OCI-LY7 (cell line): Measurements from ENCODE around the gene ZNF185. TPM values are rescaled to one million over a fixed set of nuclear protein-coding genes. Genes with fewer than 3 reads are reported as not detected.

ENCODE experiments used
- BruUV-seq: library from RNA; stranded (reverse); fragments of 400-500 nt; replicated peaks from 2 replicates; lab custom pipeline; 2021; lab: Mats Ljungman, UMichigan
- CTCF ChIA-PET: fragments of 300-600 bp; sonication (Branson Sonifier 250); formaldehyde crosslinking; loops from one replicate; lab custom pipeline; 2022; ENCODE audit warnings: antibody characterized with exemption; ENCODE audit not compliant: unreplicated experiment; lab: Charles Lee
- POLR2A ChIA-PET: fragments of 300-600 bp; sonication (Branson Sonifier 250); formaldehyde crosslinking; loops from one replicate; lab custom pipeline; 2022; ENCODE audit warnings: antibody characterized with exemption; lab: Charles Lee
- DNase-seq: peaks from one replicate; pipeline ENCODE4 v3.0.0-alpha.2; 2015; ENCODE audit warnings: low spot score
- H2AFZ ChIP-seq: fragments of 200-600 bp; sonication (generic), shearing (Covaris generic); 2 replicates; pipeline ENCODE4 v1.6.1; 2014; ENCODE audit warnings: mild to moderate bottlenecking, antibody characterized with exemption, low read length, moderate library complexity
- H3K27ac ChIP-seq: fragments of 200-600 bp; sonication (generic); 2 replicates; pipeline ENCODE4 v1.5.1; 2014; ENCODE audit warnings: mixed run types, low read depth, mild to moderate bottlenecking, moderate library complexity, low read length, inconsistent platforms; ENCODE audit not compliant: poor library complexity, severe bottlenecking
- H3K36me3 ChIP-seq: fragments of 200-600 bp; sonication (generic); 2 replicates; pipeline ENCODE4 v1.6.1; 2014; ENCODE audit warnings: mild to moderate bottlenecking, antibody characterized with exemption, low read length, moderate library complexity, mixed read lengths; ENCODE audit not compliant: insufficient read depth
- H3K4me1 ChIP-seq: fragments of 200-600 bp; sonication (generic); 2 replicates; pipeline ENCODE4 v1.5.1; 2014; ENCODE audit warnings: mild to moderate bottlenecking, low read length; ENCODE audit not compliant: insufficient read depth, poor library complexity, severe bottlenecking
- H3K4me2 ChIP-seq: fragments of 200-600 bp; sonication (generic); 2 replicates; pipeline ENCODE4 v1.6.1; 2014; ENCODE audit warnings: mild to moderate bottlenecking, low read length
- H3K4me3 ChIP-seq: fragments of 200-600 bp; sonication (generic); 2 replicates; pipeline ENCODE4 v1.5.1; 2014; ENCODE audit warnings: mild to moderate bottlenecking, low read depth, low read length; ENCODE audit not compliant: poor library complexity, severe bottlenecking
- H3K79me2 ChIP-seq: fragments of 200-600 bp; sonication (generic); 2 replicates; pipeline ENCODE4 v1.6.1; 2016; ENCODE audit warnings: low read depth, mild to moderate bottlenecking, low read length, moderate library complexity, mixed read lengths; ENCODE audit not compliant: insufficient read depth
- H3K9me2 ChIP-seq: fragments of 200-600 bp; sonication (generic); 2 replicates; pipeline ENCODE4 v1.6.1; 2016; ENCODE audit warnings: mild to moderate bottlenecking, low read length, mixed read lengths; ENCODE audit not compliant: insufficient read depth
- H3K9me3 ChIP-seq: fragments of 200-600 bp; sonication (generic); 2 replicates; pipeline ENCODE4 v1.6.1; 2014; ENCODE audit warnings: mild to moderate bottlenecking, mixed run types, low read length, mixed read lengths
- H4K20me1 ChIP-seq: fragments of 200-600 bp; sonication (generic); 2 replicates; pipeline ENCODE4 v1.6.1; 2014; ENCODE audit warnings: mild to moderate bottlenecking, antibody characterized with exemption, low read length, moderate library complexity, mixed read lengths; ENCODE audit not compliant: insufficient read depth
- EZH2phosphoT487 ChIP-seq: fragments of 200-600 bp; sonication (generic); IDR thresholded peaks from 2 replicates; pipeline ENCODE4 v1.6.1; 2018; ENCODE audit warnings: low read depth, borderline replicate concordance, mild to moderate bottlenecking, mixed run types, antibody characterized with exemption, low read length, moderate library complexity, mixed read lengths
- intact Hi-C: fragments of 100-400 bp; cut with micrococcal nuclease; formaldehyde crosslinking; loops from one replicate; pipeline ENCODE4 v1.10.0; 2022; ENCODE audit not compliant: unreplicated experiment
- total RNA-seq, 2 experiments: library from RNA; depleted of rRNA in 1 of 2; stranded (reverse); fragments of >200 nt in 1 of 2; shearing (Covaris generic) in 1 of 2; gene quantifications; 2 replicates each; pipeline ENCODE4 v1.2.3, GENCODE V29; 2014 to 2022
- TF ChIP-seq, protein P1 (sequence below): fragments of 200-600 bp; sonication (generic); conservative IDR thresholded peaks from 2 replicates; pipeline ENCODE4 v1.5.1; 2014; ENCODE audit warnings: mild to moderate bottlenecking, antibody characterized with exemption, low read length, moderate library complexity, mixed read lengths

The ZNF185 gene
- total RNA-seq, 2 experiments from 2014 or later, result 0.73 to 21.3 TPM

GRCh38 chrX:152865232-152865920 lies 32.5 kb upstream of the ZNF185 start:
- TF ChIP-seq, protein P1, sequence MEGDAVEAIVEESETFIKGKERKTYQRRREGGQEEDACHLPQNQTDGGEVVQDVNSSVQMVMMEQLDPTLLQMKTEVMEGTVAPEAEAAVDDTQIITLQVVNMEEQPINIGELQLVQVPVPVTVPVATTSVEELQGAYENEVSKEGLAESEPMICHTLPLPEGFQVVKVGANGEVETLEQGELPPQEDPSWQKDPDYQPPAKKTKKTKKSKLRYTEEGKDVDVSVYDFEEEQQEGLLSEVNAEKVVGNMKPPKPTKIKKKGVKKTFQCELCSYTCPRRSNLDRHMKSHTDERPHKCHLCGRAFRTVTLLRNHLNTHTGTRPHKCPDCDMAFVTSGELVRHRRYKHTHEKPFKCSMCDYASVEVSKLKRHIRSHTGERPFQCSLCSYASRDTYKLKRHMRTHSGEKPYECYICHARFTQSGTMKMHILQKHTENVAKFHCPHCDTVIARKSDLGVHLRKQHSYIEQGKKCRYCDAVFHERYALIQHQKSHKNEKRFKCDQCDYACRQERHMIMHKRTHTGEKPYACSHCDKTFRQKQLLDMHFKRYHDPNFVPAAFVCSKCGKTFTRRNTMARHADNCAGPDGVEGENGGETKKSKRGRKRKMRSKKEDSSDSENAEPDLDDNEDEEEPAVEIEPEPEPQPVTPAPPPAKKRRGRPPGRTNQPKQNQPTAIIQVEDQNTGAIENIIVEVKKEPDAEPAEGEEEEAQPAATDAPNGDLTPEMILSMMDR, result no peak
- ChIA-PET CTCF (no interaction called here), POLR2A (no interaction called here)
- Histone ChIP-seq H3K36me3 (peaks cover 10% of the 10 kb centered on the region; the same call in 1 of the 2 replicates), H2AFZ (no peak overlapping the region), H3K27ac (no peak overlapping the region), H3K4me1 (no peaks in the 10 kb centered on the region), H4K20me1 (no peaks in the 10 kb centered on the region), H3K4me2 (no peak overlapping the region), H3K4me3 (no peak overlapping the region), H3K79me2 (no peaks in the 10 kb centered on the region), H3K9me3 (no peaks in the 10 kb centered on the region), H3K9me2 (no peaks in the 10 kb centered on the region)
- DNase-seq, result no peak
- intact Hi-C loops, result no loop called here
- no TSS peak for BruUV-seq

DNA sequence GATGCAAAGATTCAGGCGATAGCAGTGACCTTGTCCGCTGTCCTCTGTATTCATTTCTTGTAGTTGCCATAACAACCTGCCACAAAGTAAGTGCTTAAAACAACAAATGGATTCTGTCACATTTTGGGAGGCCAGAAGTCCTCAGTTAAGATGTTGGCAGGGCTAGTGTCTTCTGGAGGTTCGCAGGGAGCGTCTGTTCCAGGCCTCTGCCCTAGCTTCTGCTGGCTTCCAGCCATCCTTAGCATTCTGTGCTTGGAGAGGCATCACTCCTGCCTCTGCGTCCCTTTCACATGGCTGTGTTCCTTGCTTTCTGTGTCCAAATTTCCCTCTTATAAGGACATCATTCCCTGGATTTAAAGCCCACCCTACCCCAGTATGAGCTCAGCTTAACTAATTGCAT lies 31.5 kb upstream of the ZNF185 start:
- H3K27ac ChIP-seq, result no peak overlapping the region
- no peaks in the 10 kb centered on the region for H3K79me2 ChIP-seq
- H4K20me1 ChIP-seq, result no peaks in the 10 kb centered on the region
- H3K4me3 ChIP-seq, result no peak overlapping the region
- no TSS peak for BruUV-seq
- H3K4me1 ChIP-seq, result no peaks in the 10 kb centered on the region
- H3K9me3 ChIP-seq, result no peaks in the 10 kb centered on the region
- no peak for TF ChIP-seq EZH2phosphoT487
- TF ChIP-seq, protein P1, result no peak
- H3K36me3 ChIP-seq, result peaks cover 10% of the 10 kb centered on the region; the same call in 1 of the 2 replicates
- intact Hi-C loops, result no loop called here
- H3K4me2 ChIP-seq, result no peak overlapping the region
- DNase-seq, result no peak
- ChIA-PET CTCF (no interaction called here), POLR2A (no interaction called here)
- H3K9me2 ChIP-seq, result no peaks in the 10 kb centered on the region
- H2AFZ ChIP-seq, result no peak overlapping the region

GRCh38 chrX:152869972-152870371 lies 27.9 kb upstream of the ZNF185 start:
- H2AFZ ChIP-seq, result no peak overlapping the region
- no peaks in the 10 kb centered on the region for H3K9me3 ChIP-seq
- H3K36me3 ChIP-seq, result peaks cover 5% of the 10 kb centered on the region; the same call in 1 of the 2 replicates
- no peak overlapping the region for H3K4me2 ChIP-seq
- no peaks in the 10 kb centered on the region for H3K4me1 ChIP-seq
- ChIA-PET CTCF (no interaction called here), POLR2A (interaction anchor here (0.7 kb wide), 1 partner anchor 72 kb away, joined by 3 read pairs; no protein-coding TSS in a partner anchor)
- intact Hi-C loops, result no loop called here
- H3K4me3 ChIP-seq, result no peak overlapping the region
- H3K27ac ChIP-seq, result no peak overlapping the region
- TF ChIP-seq, protein P1, result no peak
- no peak for TF ChIP-seq EZH2phosphoT487
- no peak for DNase-seq
- no peaks in the 10 kb centered on the region for H4K20me1 ChIP-seq
- no TSS peak for BruUV-seq
- no peaks in the 10 kb centered on the region for H3K9me2 ChIP-seq
- no peaks in the 10 kb centered on the region for H3K79me2 ChIP-seq
